Measurements from ENCODE around the gene NTRK2. TPM values are rescaled to one million over a fixed set of nuclear protein-coding genes. Genes with fewer than 3 reads are reported as not detected.

NTRK2 gene
- total and polyA plus RNA-seq, 10 of the 15 experiments (the other 5 are each of a cell fraction or from before 2014, with no cell fraction given): 0.42 to 4.6 (median 0.65) TPM

- TF ChIP-seq POLR2AphosphoS2 (IDR thresholded peaks at IDR 0.05; ENCODE audit: low read depth, low read length): no peak
- no peak for TF ChIP-seq IKZF1 (conservative IDR thresholded peaks at IDR 0.05)
- TF ChIP-seq RAD51 (IDR thresholded peaks at IDR 0.05): no peak
- TF ChIP-seq SKIL (IDR thresholded peaks at IDR 0.05; ENCODE audit: low read depth, poor library complexity, severe bottlenecking): no peak
- no peak for TF ChIP-seq CBX3 (IDR thresholded peaks at IDR 0.05; ENCODE audit: borderline replicate concordance, low read depth)
- TF ChIP-seq ZBTB33 (IDR thresholded peaks at IDR 0.05): no peak
- TF ChIP-seq ZNF622 (IDR thresholded peaks at IDR 0.05): no peak
- TF ChIP-seq ZNF207 (IDR thresholded peaks at IDR 0.05; ENCODE audit: borderline replicate concordance): no peak
- no peak for TF ChIP-seq HCFC1 (IDR thresholded peaks at IDR 0.05; ENCODE audit: low read length)
- no peak for TF ChIP-seq ZBTB4 (CRISPR knock-in tag; IDR thresholded peaks at IDR 0.05)
- TF ChIP-seq SUPT20H (IDR thresholded peaks at IDR 0.05; ENCODE audit: borderline replicate concordance, control insufficient read depth, low read depth, low read length): no peak
- no peak for TF ChIP-seq ZNF274 (IDR thresholded peaks at IDR 0.05; ENCODE audit: insufficient read depth, insufficient read length)
- TF ChIP-seq IRF5 (IDR thresholded peaks at IDR 0.05; ENCODE audit: borderline replicate concordance): no peak
- no peak for TF ChIP-seq HDGF (IDR thresholded peaks at IDR 0.05)
- no peak for TF ChIP-seq ETV6 (conservative IDR thresholded peaks at IDR 0.05 in 1 of 2, IDR thresholded peaks at IDR 0.05 in 1 of 2; ENCODE audit: borderline replicate concordance in 1 of 2, low read depth in 1 of 2)
- no peak overlapping the region for H3K4me3 ChIP-seq
- no peak overlapping the region for H3K9ac ChIP-seq (ENCODE audit: control insufficient read depth, insufficient read depth, low read length)
- no peak overlapping the region for H2AFZ ChIP-seq (ENCODE audit: control insufficient read depth, low read depth, low read length)
- ATAC-seq (no peak), DNase-seq (ENCODE audit: low read depth, low spot score) (no peak), FAIRE-seq (no peak)
- H3K27me3 ChIP-seq (replicated peaks in 1 of 2; ENCODE audit: control insufficient read depth in 2 of 2, insufficient read depth in 2 of 2, low read length in 1 of 2): no peaks in the 10 kb centered on the region
- intact Hi-C loops (cut with micrococcal nuclease; ENCODE audit: unreplicated experiment): no loop called here
- ChIA-PET SMC1A (ENCODE audit: uncharacterized antibody, unreplicated experiment) (no interaction called here), RAD21 (ENCODE audit: unreplicated experiment) (no interaction called here), CTCF (interaction anchor here (1.3 kb wide), 1 partner anchor 165 kb away, joined by 6 read pairs; no protein-coding TSS in a partner anchor), POLR2A (no interaction called here)
- no peaks in the 10 kb centered on the region for H3K9me3 ChIP-seq (replicated peaks; ENCODE audit: control insufficient read depth, insufficient read depth, low read length)
- H3K36me3 ChIP-seq (ENCODE audit: control insufficient read depth in 2 of 2, insufficient read depth in 2 of 2, low read length in 1 of 2): no peaks in the 10 kb centered on the region
- BruUV-seq (replicated peaks): no TSS peak
- in situ Hi-C loops (cut with MboI): no loop called here
- H3K4me1 ChIP-seq (ENCODE audit: control insufficient read depth, insufficient read depth, low read length): no peaks in the 10 kb centered on the region
- no peaks in the 10 kb centered on the region for H3K79me2 ChIP-seq (ENCODE audit: control insufficient read depth, insufficient read depth, low read length)
- H3K27ac ChIP-seq (ENCODE audit: control insufficient read depth, insufficient read depth): no peak overlapping the region
- no peak overlapping the region for H3K4me2 ChIP-seq (ENCODE audit: control insufficient read depth, insufficient read depth)
- H4K20me1 ChIP-seq (ENCODE audit: control insufficient read depth, insufficient read depth): no peaks in the 10 kb centered on the region
- WGBS (ENCODE audit: insufficient coverage, insufficient replicate concordance, low lambda C conversion rate, missing lambda C conversion rate): 0% methylated on average over 2 of the region's 2 CpGs
Measured at GRCh38 chr9:84862810-84863287, 193.3 kb downstream of the NTRK2 start.
